ENCODE data around the gene PML.

DNA sequence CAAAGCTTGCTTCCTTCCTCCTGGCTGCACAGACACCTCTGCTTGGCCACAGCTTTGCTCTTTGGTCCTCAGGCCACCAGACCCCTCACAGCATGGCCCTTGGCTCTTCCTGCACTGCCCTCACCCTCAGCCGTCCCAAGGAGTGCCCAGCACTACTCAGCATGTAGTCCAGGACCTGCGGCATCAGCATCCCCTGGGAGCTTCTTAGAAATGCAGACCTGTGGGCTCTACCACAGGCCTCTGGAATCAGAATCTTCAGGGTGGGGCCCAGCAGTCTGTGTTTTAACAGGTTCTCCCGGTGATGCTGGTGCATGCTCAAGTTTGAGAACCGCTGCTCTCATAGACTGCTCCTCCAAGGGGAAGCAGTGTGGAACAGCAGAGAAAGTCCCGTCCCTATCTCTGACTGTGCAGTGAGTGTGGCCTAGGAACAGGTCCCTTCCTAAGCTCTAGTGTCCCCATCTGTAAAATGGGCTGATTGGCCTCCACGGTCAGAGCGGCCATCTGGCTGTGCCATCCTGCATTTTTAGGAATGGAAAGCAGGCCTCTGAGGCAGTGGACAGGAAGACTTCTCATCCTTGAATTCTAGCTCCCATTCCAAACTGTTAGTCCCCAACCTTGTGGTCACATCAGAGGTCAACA lies 51.2 kb downstream of the PML start:
- TF ChIP-seq RAD21 (IDR thresholded peaks at IDR 0.05; ENCODE audit: low read depth) (no peak), FOXM1 (IDR thresholded peaks at IDR 0.05; ENCODE audit: borderline replicate concordance, low read depth) (no peak), YY1 (IDR thresholded peaks at IDR 0.05; ENCODE audit: low read depth) (no peak), EGR1 (IDR thresholded peaks at IDR 0.05) (no peak), TAF1 (IDR thresholded peaks at IDR 0.05; ENCODE audit: low read depth) (no peak), TEAD4 (IDR thresholded peaks at IDR 0.05) (no peak)
- TF ChIP-seq, protein P1, sequence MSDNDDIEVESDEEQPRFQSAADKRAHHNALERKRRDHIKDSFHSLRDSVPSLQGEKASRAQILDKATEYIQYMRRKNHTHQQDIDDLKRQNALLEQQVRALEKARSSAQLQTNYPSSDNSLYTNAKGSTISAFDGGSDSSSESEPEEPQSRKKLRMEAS (IDR thresholded peaks at IDR 0.05): no peak
